ENCODE results near the gene CAMTA1.

GRCh38 chr1:7152655-7153054 is 367.4 kb downstream of the CAMTA1 start:
- TF ChIP-seq CTCF (IDR thresholded peaks at IDR 0.05 in 2 of 3, conservative IDR thresholded peaks at IDR 0.05 in 1 of 3; ENCODE audit: borderline replicate concordance in 1 of 3, insufficient read depth in 1 of 3, low read depth in 2 of 3, low read length in 2 of 3): no peak
- no peak for TF ChIP-seq POLR2A (IDR thresholded peaks at IDR 0.05; ENCODE audit: borderline replicate concordance, extremely low read depth, insufficient read depth, insufficient read length)
- no peak for TF ChIP-seq EZH2 (IDR thresholded peaks at IDR 0.05)
- no peak for TF ChIP-seq POLR2AphosphoS5 (IDR thresholded peaks at IDR 0.05; ENCODE audit: low read depth, low read length)
- TF ChIP-seq ZNF274 (IDR thresholded peaks at IDR 0.05; ENCODE audit: low read depth, low read length): no peak
- TF ChIP-seq TCF7L2 (IDR thresholded peaks at IDR 0.05; ENCODE audit: borderline replicate concordance, extremely low read depth, insufficient read depth, insufficient read length): no peak
- no peak for TF ChIP-seq EZH2phosphoT487 (IDR thresholded peaks at IDR 0.05; ENCODE audit: borderline replicate concordance)
- TF ChIP-seq RAD21 (IDR thresholded peaks at IDR 0.05; ENCODE audit: low read depth): no peak
- TF ChIP-seq JUND (IDR thresholded peaks at IDR 0.05): no peak
- no peak for TF ChIP-seq CEBPB (IDR thresholded peaks at IDR 0.05; ENCODE audit: low read depth)
- TF ChIP-seq SP1 (IDR thresholded peaks at IDR 0.05; ENCODE audit: low read depth): no peak
- no peak for TF ChIP-seq REST (IDR thresholded peaks at IDR 0.05; ENCODE audit: low read depth)
- TF ChIP-seq MAX (IDR thresholded peaks at IDR 0.05): no peak
- TF ChIP-seq YY1 (IDR thresholded peaks at IDR 0.05; ENCODE audit: extremely low read depth, insufficient replicate concordance, low read depth, low read length): no peak

Data from HCT116 (cell line).